ENCODE results near the gene WDR46.

DNA sequence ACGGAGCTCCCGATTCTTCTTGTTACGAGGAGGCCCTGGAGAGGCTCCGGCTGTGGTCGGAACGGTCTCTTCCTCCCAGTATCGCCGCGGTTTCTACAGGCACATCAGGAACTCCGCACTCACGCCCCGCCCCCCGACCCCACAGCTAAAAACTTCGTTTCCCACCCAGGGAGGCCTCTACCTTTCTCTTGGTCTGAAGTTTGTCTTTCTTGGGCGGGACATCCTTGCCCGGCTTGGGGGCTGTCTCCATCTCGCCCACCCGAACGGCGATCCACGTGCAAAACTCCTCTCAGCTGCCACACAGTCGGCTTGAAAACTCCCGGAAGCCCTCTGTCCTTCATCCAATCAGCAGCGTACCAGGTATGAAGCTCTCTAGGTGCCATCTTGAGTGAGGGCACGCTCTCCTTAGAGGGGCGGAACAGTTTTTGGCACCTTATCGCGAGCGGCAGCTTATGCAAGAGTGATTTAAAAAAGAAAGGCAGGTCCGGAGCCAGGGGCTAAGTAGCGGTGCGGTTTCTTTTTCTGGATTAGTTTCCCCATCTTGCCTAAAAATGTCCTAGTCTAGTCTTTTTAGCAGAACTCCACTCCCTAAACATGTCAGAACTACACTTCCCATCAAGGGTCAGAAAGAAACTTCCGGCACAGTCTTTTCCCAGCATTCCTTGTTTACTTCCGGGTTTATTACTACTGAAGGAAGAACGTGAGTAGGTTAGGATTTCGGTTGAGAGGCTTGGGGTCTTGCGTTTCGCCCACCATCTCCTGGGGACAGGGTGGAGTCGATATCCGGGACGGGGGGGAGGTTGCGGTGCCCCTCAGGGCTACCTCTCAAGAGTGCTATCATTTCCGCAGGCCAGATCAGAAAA is at the start of gene WDR46, which contains the start of gene PFDN6:
- peak; percentile 46 for TF ChIP-seq EP300 (IDR thresholded peaks at IDR 0.05)
- TF ChIP-seq, protein P1, sequence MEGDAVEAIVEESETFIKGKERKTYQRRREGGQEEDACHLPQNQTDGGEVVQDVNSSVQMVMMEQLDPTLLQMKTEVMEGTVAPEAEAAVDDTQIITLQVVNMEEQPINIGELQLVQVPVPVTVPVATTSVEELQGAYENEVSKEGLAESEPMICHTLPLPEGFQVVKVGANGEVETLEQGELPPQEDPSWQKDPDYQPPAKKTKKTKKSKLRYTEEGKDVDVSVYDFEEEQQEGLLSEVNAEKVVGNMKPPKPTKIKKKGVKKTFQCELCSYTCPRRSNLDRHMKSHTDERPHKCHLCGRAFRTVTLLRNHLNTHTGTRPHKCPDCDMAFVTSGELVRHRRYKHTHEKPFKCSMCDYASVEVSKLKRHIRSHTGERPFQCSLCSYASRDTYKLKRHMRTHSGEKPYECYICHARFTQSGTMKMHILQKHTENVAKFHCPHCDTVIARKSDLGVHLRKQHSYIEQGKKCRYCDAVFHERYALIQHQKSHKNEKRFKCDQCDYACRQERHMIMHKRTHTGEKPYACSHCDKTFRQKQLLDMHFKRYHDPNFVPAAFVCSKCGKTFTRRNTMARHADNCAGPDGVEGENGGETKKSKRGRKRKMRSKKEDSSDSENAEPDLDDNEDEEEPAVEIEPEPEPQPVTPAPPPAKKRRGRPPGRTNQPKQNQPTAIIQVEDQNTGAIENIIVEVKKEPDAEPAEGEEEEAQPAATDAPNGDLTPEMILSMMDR (IDR thresholded peaks at IDR 0.05), result no peak

All from ovary (tissue), 3 donors.